DND-41 (cell line): ENCODE measurements around the gene ZMIZ2.

ENCODE experiments used
- CTCF ChIP-seq: IDR thresholded peaks from 2 replicates; pipeline ENCODE4 v1.5.1; 2012; ENCODE audit warnings: borderline replicate concordance, low read length, moderate library complexity, mild to moderate bottlenecking; ENCODE audit not compliant: poor library complexity, severe bottlenecking; ENCODE audit errors: extremely low read depth
- EZH2 ChIP-seq: IDR thresholded peaks from 3 replicates; pipeline ENCODE4 v1.6.1; 2012; ENCODE audit warnings: borderline replicate concordance, low read depth, mild to moderate bottlenecking, moderate library complexity, low read length, inconsistent platforms; ENCODE audit not compliant: severe bottlenecking

- no peak for TF ChIP-seq CTCF
- TF ChIP-seq EZH2: no peak
Measured at GRCh38 chr7:44798649-44799305, 50.1 kb downstream of the ZMIZ2 start.
